ENCODE data around the gene ADGRG1. TPM values are rescaled to one million over a fixed set of nuclear protein-coding genes. Genes with fewer than 3 reads are reported as not detected.

The ADGRG1 gene
- total RNA-seq, 1 experiment from 2014 or later = 2.0 TPM

DNA sequence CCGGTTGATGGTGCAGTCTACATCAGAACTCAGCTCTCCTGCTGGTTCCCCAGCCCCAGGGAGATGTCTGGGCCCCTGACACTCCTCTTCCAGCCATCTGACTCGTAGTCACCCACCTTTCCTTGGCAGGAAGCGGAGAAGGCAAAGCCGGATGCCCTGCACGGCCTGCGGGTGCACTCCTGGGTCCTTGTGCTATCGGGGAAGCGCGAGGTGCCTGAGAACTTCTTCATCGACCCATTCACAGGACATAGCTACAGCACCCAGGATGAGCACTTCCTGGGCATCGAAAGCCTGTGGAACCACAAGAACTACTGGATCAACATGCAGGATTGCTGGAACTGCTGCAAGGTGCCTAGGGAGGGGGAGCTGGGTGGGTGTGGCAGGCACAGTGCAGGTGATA is 78.9 kb downstream of the ADGRG1 start (continued):
- TF ChIP-seq CREB1 (CRISPR knock-in tag; IDR thresholded peaks at IDR 0.05) = no peak
- TF ChIP-seq, protein P1, sequence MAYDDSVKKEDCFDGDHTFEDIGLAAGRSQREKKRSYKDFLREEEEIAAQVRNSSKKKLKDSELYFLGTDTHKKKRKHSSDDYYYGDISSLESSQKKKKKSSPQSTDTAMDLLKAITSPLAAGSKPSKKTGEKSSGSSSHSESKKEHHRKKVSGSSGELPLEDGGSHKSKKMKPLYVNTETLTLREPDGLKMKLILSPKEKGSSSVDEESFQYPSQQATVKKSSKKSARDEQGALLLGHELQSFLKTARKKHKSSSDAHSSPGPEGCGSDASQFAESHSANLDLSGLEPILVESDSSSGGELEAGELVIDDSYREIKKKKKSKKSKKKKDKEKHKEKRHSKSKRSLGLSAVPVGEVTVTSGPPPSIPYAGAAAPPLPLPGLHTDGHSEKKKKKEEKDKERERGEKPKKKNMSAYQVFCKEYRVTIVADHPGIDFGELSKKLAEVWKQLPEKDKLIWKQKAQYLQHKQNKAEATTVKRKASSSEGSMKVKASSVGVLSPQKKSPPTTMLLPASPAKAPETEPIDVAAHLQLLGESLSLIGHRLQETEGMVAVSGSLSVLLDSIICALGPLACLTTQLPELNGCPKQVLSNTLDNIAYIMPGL (CRISPR knock-in tag; IDR thresholded peaks at IDR 0.05) = no peak
- no peak for TF ChIP-seq NR2C2 (CRISPR knock-in tag; IDR thresholded peaks at IDR 0.05)

DNA sequence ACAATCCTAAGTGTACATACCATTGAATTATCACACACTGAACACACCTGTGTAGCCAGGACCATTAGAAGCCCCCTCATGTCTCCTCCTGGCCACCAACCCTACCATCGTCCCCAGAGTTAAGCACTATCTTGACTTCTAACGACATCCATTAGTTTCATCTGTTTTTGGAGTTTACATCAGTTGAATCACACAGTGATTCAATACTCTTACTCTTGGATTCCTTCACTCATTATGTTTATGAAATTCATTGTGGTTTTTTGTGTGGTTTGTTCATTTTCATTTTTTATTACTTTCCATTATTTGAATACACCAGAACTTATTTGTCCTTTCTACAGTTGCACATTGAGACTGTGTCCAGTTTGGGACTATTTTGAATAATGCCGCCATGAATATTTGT is 79.7 kb downstream of the ADGRG1 start:
- ChIA-PET CTCF (no interaction called here), POLR2A (no interaction called here)
- no peak overlapping the region for H3K4me3 Mint-ChIP-seq
- TF ChIP-seq, protein P2, sequence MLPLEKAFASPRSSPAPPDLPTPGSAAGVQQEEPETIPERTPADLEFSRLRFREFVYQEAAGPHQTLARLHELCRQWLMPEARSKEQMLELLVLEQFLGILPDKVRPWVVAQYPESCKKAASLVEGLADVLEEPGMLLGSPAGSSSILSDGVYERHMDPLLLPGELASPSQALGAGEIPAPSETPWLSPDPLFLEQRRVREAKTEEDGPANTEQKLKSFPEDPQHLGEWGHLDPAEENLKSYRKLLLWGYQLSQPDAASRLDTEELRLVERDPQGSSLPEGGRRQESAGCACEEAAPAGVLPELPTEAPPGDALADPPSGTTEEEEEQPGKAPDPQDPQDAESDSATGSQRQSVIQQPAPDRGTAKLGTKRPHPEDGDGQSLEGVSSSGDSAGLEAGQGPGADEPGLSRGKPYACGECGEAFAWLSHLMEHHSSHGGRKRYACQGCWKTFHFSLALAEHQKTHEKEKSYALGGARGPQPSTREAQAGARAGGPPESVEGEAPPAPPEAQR (CRISPR knock-in tag; IDR thresholded peaks at IDR 0.05) = no peak
- no peak for TF ChIP-seq RORB (CRISPR knock-in tag; IDR thresholded peaks at IDR 0.05)
- no peak for TF ChIP-seq NR1H2 (CRISPR knock-in tag; IDR thresholded peaks at IDR 0.05)
- TF ChIP-seq ZNF263 (CRISPR knock-in tag; IDR thresholded peaks at IDR 0.05; ENCODE audit: low read depth) = no peak
- TF ChIP-seq SMAD3 (CRISPR knock-in tag; IDR thresholded peaks at IDR 0.05; ENCODE audit: borderline replicate concordance) = no peak
- no peak for DNase-seq (ENCODE audit: low spot score)
- no peak overlapping the region for H3K27ac Mint-ChIP-seq
- peaks cover 5% of the 10 kb centered on the region; the same call in 1 of the 2 replicates for H3K4me1 Mint-ChIP-seq
- no peak for ATAC-seq
- peaks cover 7% of the 10 kb centered on the region; the same call in 1 of the 2 replicates for H3K9me3 Mint-ChIP-seq
- H3K36me3 Mint-ChIP-seq = no peaks in the 10 kb centered on the region
- H3K27me3 Mint-ChIP-seq (ENCODE audit: low read depth) = no peaks in the 10 kb centered on the region; the same call in 1 of the 2 replicates

DNA sequence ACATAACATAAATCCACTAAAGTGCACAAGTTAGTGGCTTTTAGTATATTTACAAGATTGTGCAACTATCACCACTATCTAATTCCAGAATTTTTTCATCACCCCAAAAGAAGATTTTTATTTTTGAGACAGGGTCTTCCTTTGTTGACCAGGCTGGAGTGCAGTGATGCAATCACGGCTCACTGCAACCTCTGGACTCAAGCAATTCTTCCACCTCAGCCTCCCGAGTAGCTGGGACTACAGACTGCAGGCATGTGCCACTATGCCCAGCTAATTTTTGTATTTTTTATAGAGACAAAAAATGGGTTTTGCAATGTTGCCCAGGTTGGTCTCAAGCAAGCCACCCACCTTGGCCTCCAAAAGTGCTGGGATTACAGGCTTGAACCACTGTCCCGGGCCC is 81.2 kb downstream of the ADGRG1 start:
- H3K4me3 Mint-ChIP-seq = no peak overlapping the region
- H3K27ac Mint-ChIP-seq = no peak overlapping the region
- H3K36me3 Mint-ChIP-seq = no peaks in the 10 kb centered on the region
- ATAC-seq (no peak), DNase-seq (ENCODE audit: low spot score) (no peak)
- no peaks in the 10 kb centered on the region; the same call in 1 of the 2 replicates for H3K27me3 Mint-ChIP-seq (ENCODE audit: low read depth)
- TF ChIP-seq, protein P3, sequence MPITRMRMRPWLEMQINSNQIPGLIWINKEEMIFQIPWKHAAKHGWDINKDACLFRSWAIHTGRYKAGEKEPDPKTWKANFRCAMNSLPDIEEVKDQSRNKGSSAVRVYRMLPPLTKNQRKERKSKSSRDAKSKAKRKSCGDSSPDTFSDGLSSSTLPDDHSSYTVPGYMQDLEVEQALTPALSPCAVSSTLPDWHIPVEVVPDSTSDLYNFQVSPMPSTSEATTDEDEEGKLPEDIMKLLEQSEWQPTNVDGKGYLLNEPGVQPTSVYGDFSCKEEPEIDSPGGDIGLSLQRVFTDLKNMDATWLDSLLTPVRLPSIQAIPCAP (CRISPR knock-in tag; IDR thresholded peaks at IDR 0.05) = no peak
- TF ChIP-seq GABPB1 (CRISPR knock-in tag; IDR thresholded peaks at IDR 0.05) = peak; percentile 96
- H3K4me1 Mint-ChIP-seq = no peaks in the 10 kb centered on the region
- ChIA-PET POLR2A (no interaction called here), CTCF (interaction anchor here (0.6 to 1.0 kb wide), 3 partner anchors 109 to 320 kb away, joined by 3 to 5 read pairs (median 4); no protein-coding TSS in a partner anchor)
- peaks cover 7% of the 10 kb centered on the region; the same call in 1 of the 2 replicates for H3K9me3 Mint-ChIP-seq

DNA sequence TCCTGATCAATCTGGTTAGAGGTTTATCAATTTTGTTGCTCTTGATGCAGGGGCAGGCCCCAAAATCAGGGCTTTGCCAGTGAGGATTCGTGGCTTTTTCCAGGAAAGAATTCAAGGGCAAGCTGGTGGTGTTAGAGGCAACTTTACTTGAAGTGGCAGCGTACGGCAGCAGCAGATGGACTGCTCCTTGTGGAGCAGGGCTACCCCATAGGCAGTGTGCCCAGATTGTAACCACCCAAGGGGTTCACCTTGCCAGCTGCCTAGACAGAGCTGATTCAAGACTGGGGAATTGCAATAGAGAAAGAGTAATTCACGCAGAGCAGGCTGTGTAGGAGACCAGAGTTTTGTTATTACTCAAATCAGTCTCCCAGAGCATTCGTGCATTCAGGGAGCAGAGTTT is 82.9 kb downstream of the ADGRG1 start:
- no peak for DNase-seq (ENCODE audit: low spot score)
- Mint-ChIP-seq H3K4me3 (no peak overlapping the region), H3K27me3 (ENCODE audit: low read depth) (no peaks in the 10 kb centered on the region), H3K9me3 (peaks cover 7% of the 10 kb centered on the region; the same call in 1 of the 2 replicates), H3K27ac (no peak overlapping the region), H3K36me3 (no peaks in the 10 kb centered on the region), H3K4me1 (no peaks in the 10 kb centered on the region)
- TF ChIP-seq ZNF121 (CRISPR knock-in tag; IDR thresholded peaks at IDR 0.05) (no peak), KAT7 (CRISPR knock-in tag; IDR thresholded peaks at IDR 0.05; ENCODE audit: borderline replicate concordance) (no peak), CREM (CRISPR knock-in tag; IDR thresholded peaks at IDR 0.05) (no peak)
- TF ChIP-seq, protein P4, sequence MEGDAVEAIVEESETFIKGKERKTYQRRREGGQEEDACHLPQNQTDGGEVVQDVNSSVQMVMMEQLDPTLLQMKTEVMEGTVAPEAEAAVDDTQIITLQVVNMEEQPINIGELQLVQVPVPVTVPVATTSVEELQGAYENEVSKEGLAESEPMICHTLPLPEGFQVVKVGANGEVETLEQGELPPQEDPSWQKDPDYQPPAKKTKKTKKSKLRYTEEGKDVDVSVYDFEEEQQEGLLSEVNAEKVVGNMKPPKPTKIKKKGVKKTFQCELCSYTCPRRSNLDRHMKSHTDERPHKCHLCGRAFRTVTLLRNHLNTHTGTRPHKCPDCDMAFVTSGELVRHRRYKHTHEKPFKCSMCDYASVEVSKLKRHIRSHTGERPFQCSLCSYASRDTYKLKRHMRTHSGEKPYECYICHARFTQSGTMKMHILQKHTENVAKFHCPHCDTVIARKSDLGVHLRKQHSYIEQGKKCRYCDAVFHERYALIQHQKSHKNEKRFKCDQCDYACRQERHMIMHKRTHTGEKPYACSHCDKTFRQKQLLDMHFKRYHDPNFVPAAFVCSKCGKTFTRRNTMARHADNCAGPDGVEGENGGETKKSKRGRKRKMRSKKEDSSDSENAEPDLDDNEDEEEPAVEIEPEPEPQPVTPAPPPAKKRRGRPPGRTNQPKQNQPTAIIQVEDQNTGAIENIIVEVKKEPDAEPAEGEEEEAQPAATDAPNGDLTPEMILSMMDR (IDR thresholded peaks at IDR 0.05) = no peak
- TF ChIP-seq, protein P5, sequence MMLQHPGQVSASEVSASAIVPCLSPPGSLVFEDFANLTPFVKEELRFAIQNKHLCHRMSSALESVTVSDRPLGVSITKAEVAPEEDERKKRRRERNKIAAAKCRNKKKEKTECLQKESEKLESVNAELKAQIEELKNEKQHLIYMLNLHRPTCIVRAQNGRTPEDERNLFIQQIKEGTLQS (CRISPR knock-in tag; conservative IDR thresholded peaks at IDR 0.05) = no peak
- ATAC-seq = no peak
- POLR2A ChIA-PET = no interaction called here
- CTCF ChIA-PET = no interaction called here
